Stimulated activated naive CD8-positive, alpha-beta T cell treated with anti-CD3 and anti-CD28 coated beads, Interleukin-15, Interleukin-2, amounts not matched to agents 100 ng/mL and 50 ng/mL, for 24 hours (primary cell): ENCODE data around the gene HIP1.
A peak's percentile ranks its signal among the peaks of the same experiment; 100 is the strongest.
"Not testable (repeated sequence)": the region's sequence is repeated elsewhere in the genome, so short reads cannot be mapped to it uniquely, and the experiment has no call there.

Experiments
- H3K27ac Mint-ChIP-seq: one replicate; pipeline ENCODE4 v1.8.0; 2021; ENCODE audit warnings: mild to moderate bottlenecking, mixed read lengths
- H3K27me3 Mint-ChIP-seq: one replicate; pipeline ENCODE4 v1.8.0; 2021; ENCODE audit warnings: mixed read lengths
- H3K36me3 Mint-ChIP-seq: one replicate; pipeline ENCODE4 v1.8.0; 2021; ENCODE audit warnings: low read depth, mixed read lengths
- H3K4me1 Mint-ChIP-seq: one replicate; pipeline ENCODE4 v1.8.0; 2021; ENCODE audit warnings: low read depth, mixed read lengths
- H3K4me3 Mint-ChIP-seq: one replicate; pipeline ENCODE4 v1.8.0; 2021; ENCODE audit warnings: mild to moderate bottlenecking, mixed read lengths
- H3K9me3 Mint-ChIP-seq: one replicate; pipeline ENCODE4 v1.8.0; 2021; ENCODE audit warnings: mixed read lengths

The HIP1 gene

DNA sequence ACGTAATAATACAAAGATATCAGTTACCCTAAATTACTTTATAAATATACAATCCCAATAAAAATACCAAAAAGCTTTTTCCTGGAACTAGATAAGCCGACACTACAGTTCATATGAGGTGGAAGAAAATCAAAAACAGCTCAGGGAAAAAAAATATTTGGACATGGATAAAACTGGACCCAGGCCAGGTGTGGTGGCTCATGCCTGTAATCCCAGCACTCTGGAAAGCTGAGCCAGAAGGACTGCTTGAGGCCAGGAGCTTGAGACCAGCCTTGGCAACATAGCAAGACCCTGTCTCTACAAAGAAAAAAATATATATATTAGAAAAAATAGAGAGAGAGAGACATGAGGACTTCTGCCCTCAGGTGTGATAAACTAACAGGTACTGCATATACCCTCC lies 219.9 kb downstream of the HIP1 start:
- not testable (repeated sequence) for H3K27ac Mint-ChIP-seq, H3K27me3 Mint-ChIP-seq, H3K4me1 Mint-ChIP-seq, H3K4me3 Mint-ChIP-seq
- peaks cover 48% of the 10 kb centered on the region for H3K36me3 Mint-ChIP-seq
- peaks cover 14% of the 10 kb centered on the region for H3K9me3 Mint-ChIP-seq

DNA sequence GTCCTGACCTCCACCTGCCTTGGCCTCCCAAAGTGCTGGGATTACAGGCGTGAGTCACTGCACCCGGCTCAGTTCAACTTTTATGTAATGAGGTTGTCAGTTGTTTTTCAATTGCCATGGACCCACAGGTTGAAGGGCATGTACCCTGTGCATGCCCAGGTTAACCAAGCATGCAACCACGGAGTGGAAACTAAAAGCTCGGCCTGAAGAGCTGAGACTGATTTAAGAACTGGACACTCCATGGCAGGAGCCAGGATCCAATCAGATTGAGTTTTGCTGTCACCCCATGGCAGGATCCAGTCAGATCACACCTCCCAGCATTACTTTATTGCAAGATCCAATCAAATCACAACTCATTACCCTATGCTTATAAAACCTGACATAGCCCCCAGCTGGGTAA lies 229.7 kb downstream of the HIP1 start:
- not testable (repeated sequence) for H3K36me3 Mint-ChIP-seq, H3K4me3 Mint-ChIP-seq, H3K27me3 Mint-ChIP-seq, H3K27ac Mint-ChIP-seq, H3K9me3 Mint-ChIP-seq, H3K4me1 Mint-ChIP-seq

GRCh38 chr7:75492020-75492419 lies 246.7 kb downstream of the HIP1 start, which contains the start of gene SPDYE5:
SPDYE5 (plus strand) TSS chr7:75492320; CDS start chr7:75494048, 1,728 bp downstream.
- not testable (repeated sequence) for H3K27ac Mint-ChIP-seq, H3K4me3 Mint-ChIP-seq, H3K9me3 Mint-ChIP-seq, H3K27me3 Mint-ChIP-seq, H3K36me3 Mint-ChIP-seq, H3K4me1 Mint-ChIP-seq

DNA sequence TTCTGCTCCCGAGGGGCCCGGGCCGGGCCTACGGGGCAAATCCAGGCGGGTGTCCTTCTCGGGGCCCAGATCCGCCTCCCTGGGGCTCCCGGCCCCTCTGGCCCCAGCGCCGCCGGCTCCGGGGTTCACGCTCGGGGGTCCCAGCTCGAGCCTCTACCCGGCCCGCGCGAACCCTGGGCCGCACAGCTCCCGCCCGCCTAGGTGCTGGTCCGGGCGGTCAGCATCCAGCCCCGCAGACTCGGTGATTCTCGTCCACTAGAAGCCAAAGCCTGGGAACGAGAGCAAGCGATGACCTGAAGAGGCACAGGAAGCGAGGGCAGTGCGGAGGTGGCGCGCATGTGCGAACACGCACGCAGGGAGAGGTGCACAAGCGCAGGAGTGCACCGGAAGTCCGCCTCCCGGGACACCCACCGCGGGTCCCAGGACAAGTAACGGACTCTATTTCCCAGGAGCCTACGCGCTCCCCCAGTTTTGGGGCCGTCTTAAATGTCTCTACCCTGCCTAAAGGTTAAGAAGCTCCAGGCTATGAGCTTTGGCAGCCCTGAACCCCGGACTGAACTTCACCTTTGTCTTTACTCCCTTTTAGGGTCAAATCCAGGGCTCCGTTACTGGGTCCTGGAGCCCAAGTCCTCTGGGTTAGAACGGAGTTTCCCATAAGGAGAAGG lies 252.6 kb downstream of the HIP1 start, which contains the start of gene POM121C:
POM121C (minus strand) TSS at position 321 of the 665 bp plus-strand sequence. CDS start 44,803 bp downstream, outside the sequence.
- H3K4me3 Mint-ChIP-seq = peak within 1 kb of the TSS; percentile 95
- H3K27me3 Mint-ChIP-seq, H3K4me1 Mint-ChIP-seq, H3K9me3 Mint-ChIP-seq: not testable (repeated sequence)
- peak within 1 kb of the TSS; percentile 89 for H3K27ac Mint-ChIP-seq
- H3K36me3 Mint-ChIP-seq = peaks cover 11% of the 10 kb centered on the region

- H3K27me3 Mint-ChIP-seq, H3K9me3 Mint-ChIP-seq, H3K4me1 Mint-ChIP-seq: not testable (repeated sequence)
- Mint-ChIP-seq H3K27ac (peak overlapping the region; percentile 89), H3K36me3 (peaks cover 11% of the 10 kb centered on the region), H3K4me3 (peak overlapping the region; percentile 95)
Observed at GRCh38 chr7:75485355-75485978, 253.3 kb downstream of the HIP1 start.
